Skeletal muscle tissue (tissue), 4 donors: ENCODE results near the gene DPEP2NB. TPM values are rescaled to one million over a fixed set of nuclear protein-coding genes. Genes with fewer than 3 reads are reported as not detected.
"Not testable (repeated sequence)": the region's sequence is repeated elsewhere in the genome, so short reads cannot be mapped to it uniquely, and the experiment has no call there.

Source experiments
- H3K27ac ChIP-seq: one replicate; pipeline ENCODE4 v1.7.0; 2013; ENCODE audit warnings: mild to moderate bottlenecking, low read depth, low read length, inconsistent platforms
- H3K27me3 ChIP-seq, 3 donors: one replicate each; pipeline ENCODE4 v1.7.0; 2013; ENCODE audit warnings: low read length in 3 of 3; ENCODE audit not compliant: control insufficient read depth in 3 of 3, insufficient read depth in 3 of 3
- H3K36me3 ChIP-seq, 3 donors: one replicate each; pipeline ENCODE4 v1.7.0; 2013; ENCODE audit warnings: low read length in 3 of 3; ENCODE audit not compliant: control insufficient read depth in 3 of 3, insufficient read depth in 3 of 3
- H3K4me1 ChIP-seq, 3 donors: one replicate each; pipeline ENCODE4 v1.7.0; 2013; ENCODE audit warnings: low read length in 3 of 3, mild to moderate bottlenecking in 3 of 3; ENCODE audit not compliant: control insufficient read depth in 3 of 3, insufficient read depth in 3 of 3
- H3K4me3 ChIP-seq, 3 donors: one replicate each; pipeline ENCODE4 v1.7.0; 2013; ENCODE audit warnings: low read length in 3 of 3
- H3K9ac ChIP-seq, 3 donors: one replicate each; pipeline ENCODE4 v1.7.0; 2013; ENCODE audit warnings: low read length in 3 of 3, mild to moderate bottlenecking in 3 of 3, moderate library complexity in 2 of 3, low read depth in 1 of 3
- H3K9me3 ChIP-seq, 3 donors: one replicate each; pipeline ENCODE4 v1.7.0; 2013; ENCODE audit warnings: low read length in 3 of 3; ENCODE audit not compliant: control insufficient read depth in 3 of 3
- total RNA-seq: library from RNA; depleted of rRNA; stranded (reverse); fragments of >200 nt; gene quantifications from one replicate; pipeline ENCODE4 v1.2.3, GENCODE V29; 2014
- donor health status: Osteomylitis.

The DPEP2NB gene
- total RNA-seq, 1 donor from 2014 or later = not detected

DNA sequence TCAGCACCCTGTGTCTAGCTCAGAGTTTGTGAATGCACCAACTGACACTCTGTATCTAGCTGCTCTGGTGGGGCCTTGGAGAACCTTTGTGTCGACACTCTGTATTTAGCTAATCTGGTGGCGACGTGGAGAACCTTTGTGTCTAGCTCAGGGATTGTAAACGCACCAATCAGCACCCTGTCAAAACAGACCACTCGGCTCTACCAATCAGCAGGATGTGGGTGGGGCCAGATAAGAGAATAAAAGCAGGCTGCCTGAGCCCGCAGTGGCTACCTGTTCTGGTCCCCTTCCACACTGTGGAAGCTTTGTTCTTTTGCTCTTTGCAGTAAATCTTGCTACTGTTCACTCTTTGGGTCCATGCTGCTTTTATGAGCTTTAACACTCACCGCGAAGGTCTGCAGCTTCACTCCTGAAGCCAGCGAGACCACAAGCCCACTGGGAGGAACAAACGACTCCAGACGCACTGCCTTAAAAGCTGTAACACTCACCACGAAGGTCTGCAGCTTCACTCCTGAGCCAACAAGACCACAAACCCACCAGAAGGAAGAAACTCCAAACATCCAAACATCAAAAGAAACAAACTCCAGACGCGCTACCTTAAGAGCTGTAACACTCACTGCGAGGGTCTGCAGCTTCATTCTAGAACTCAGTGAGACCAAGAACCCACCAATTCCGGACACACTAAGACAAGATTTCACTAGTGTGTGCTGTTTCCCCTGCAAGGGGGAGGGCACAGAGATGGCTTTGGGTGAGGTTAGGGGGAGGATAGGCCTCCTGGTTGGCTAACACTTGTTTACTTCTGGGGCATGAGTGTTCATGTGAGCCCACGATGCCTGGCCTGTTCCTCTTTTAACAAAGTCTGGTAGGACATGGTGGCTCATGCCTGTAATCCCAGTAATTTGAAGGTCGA, 16.7 kb downstream of the DPEP2NB start, which contains the start of gene DPEP2:
Gene DPEP2 (minus strand): TSS at position 706 of the 910 bp plus-strand sequence. CDS start 6,272 bp downstream, outside the sequence.
- H3K4me3 ChIP-seq, H3K36me3 ChIP-seq, H3K9ac ChIP-seq, H3K9me3 ChIP-seq, H3K27me3 ChIP-seq, H3K4me1 ChIP-seq: not testable (repeated sequence)
- H3K27ac ChIP-seq = peak within 1 kb of the TSS; percentile 60

GRCh38 chr16:67998231-67998778, 17.4 kb downstream of the DPEP2NB start:
- H3K4me1 ChIP-seq = peaks cover 6 to 14% (median 11%) of the 10 kb centered on the region in 3 donors
- H3K9ac ChIP-seq, H3K4me3 ChIP-seq, H3K9me3 ChIP-seq, H3K36me3 ChIP-seq, H3K27me3 ChIP-seq, H3K27ac ChIP-seq: not testable (repeated sequence)

- peaks cover 13 to 29% (median 28%) of the 10 kb centered on the region in 3 donors for H3K4me1 ChIP-seq
These were observed 19.0 kb downstream of the DPEP2NB start for GRCh38 chr16:67996666-67997065.

DNA sequence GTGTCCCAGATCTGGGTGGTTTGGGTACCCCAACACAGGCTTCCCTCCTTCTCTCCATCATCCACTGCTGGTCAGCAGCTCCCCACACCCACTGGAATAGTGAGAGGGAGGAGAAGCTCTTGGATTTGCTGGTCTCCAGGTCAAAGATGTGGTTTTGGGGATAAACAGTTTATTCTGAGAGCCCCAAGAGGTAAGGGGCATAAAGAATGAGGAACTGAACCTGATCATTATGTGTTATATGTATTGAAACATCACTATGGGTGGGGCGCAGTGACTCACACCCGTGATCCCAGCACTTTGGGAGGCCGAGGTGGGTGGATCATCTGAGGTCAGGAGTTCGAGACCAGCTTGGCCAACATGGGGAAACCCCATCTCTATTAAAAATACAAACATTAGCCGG, 20.3 kb downstream of the DPEP2NB start:
- no peak overlapping the region for H3K27ac ChIP-seq
- H3K36me3 ChIP-seq = peaks cover 0 to 5% (median 3%) of the 10 kb centered on the region in 3 donors
- peaks cover 15 to 37% (median 36%) of the 10 kb centered on the region in 3 donors for H3K4me1 ChIP-seq
- H3K4me3 ChIP-seq = no peak overlapping the region
- H3K9ac ChIP-seq = no peak overlapping the region
- no peaks in the 10 kb centered on the region for H3K27me3 ChIP-seq
- H3K9me3 ChIP-seq = no peaks in the 10 kb centered on the region

More at GRCh38 chr16:67996666-67997065, 19.0 kb downstream of the DPEP2NB start:
- Histone ChIP-seq H3K9ac (no peak overlapping the region), H3K9me3 (no peaks in the 10 kb centered on the region), H3K36me3 (peaks cover 0 to 4% (median 3%) of the 10 kb centered on the region in 3 donors), H3K27me3 (no peaks in the 10 kb centered on the region), H3K4me3 (no peak overlapping the region), H3K27ac (no peak overlapping the region)

DNA sequence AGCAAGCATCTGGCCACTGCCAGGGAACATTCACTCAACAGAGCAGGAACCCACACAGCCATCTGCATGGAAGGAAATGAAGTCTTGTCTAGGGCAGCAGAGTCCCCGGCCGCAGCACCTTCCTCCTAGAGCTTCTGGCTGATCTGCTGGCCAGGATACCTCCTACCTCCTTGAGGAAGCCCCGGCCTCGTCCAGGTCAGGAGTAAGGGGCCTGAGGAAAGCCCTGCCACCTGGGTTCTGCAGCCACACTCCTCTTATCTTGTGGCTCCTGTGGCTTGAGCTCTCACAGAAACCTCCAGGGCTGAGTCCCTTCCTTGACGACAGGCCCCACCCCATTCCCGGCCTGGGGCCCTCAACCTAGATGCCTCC, 21.7 kb downstream of the DPEP2NB start:
- not testable (repeated sequence) for H3K27me3 ChIP-seq, H3K4me3 ChIP-seq, H3K9me3 ChIP-seq, H3K36me3 ChIP-seq
- Histone ChIP-seq H3K4me1 (peaks cover 27 to 45% (median 43%) of the 10 kb centered on the region in 3 donors), H3K27ac (peak overlapping the region; percentile 58), H3K9ac (peak overlapping the region in 2 of 3 donors; percentile 67 to 75)

DNA sequence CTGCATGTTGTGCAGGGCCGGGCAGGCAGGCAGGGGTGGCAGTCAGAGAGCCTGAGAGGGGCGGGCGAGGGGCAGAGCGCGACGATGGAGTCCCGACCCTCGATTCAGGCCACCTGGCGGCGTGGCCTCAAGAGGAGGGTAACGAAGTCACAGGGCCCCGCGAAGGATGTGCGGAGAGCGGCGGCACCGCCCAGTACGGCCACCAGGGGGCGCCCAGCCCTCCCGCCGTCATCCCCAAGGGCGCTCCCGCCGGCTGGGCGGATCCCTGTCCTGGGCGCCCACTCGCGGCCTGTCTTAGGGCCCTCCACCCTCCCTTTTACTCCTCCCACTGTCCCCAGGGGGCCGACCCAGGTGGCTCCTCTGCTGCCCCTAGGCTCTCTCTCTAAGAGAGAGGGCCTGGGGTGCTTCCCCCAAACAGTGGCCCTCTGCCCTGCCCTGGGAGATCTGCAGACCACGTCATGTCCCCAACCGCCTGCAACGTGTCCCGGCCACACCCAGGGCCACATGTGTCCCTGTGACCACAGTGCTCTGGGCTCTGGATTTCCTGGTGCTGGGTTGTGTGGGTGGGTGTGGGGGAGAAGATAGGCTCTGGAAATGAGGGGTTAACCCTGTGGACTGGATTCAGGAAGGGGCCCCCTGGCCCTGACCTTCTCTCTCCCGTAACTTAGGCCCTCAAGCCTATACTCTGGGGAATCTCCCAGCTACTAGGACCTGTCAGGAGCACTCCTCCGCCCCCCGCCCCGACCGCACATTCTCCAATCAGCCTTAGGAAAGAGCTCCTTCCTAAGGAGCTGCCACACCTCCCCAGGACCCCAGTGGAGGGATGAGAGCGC, 22.3 kb downstream of the DPEP2NB start:
- Histone ChIP-seq H3K27ac (peak overlapping the region; percentile 58), H3K36me3 (peaks cover 0 to 5% (median 3%) of the 10 kb centered on the region in 3 donors), H3K4me3 (peak overlapping the region; percentile 48 to 66 (median 64)), H3K27me3 (no peaks in the 10 kb centered on the region), H3K4me1 (peaks cover 33 to 51% (median 49%) of the 10 kb centered on the region in 3 donors), H3K9me3 (no peaks in the 10 kb centered on the region), H3K9ac (peak overlapping the region; percentile 67 to 75 (median 74))

GRCh38 chr16:67992661-67993206, 23.0 kb downstream of the DPEP2NB start:
- Histone ChIP-seq H3K36me3 (peaks cover 0 to 5% (median 3%) of the 10 kb centered on the region in 3 donors), H3K9ac (peak overlapping the region in 1 of 3 donors; percentile 75), H3K4me3 (peak overlapping the region in 2 of 3 donors; percentile 22 to 64), H3K9me3 (no peaks in the 10 kb centered on the region), H3K4me1 (peaks cover 38 to 53% (median 53%) of the 10 kb centered on the region in 3 donors), H3K27me3 (no peaks in the 10 kb centered on the region), H3K27ac (no peak overlapping the region)

GRCh38 chr16:67990018-67990386, 25.7 kb downstream of the DPEP2NB start:
- Histone ChIP-seq H3K9me3 (no peaks in the 10 kb centered on the region), H3K9ac (peak overlapping the region; percentile 38 to 90 (median 43)), H3K36me3 (peaks cover 0 to 5% (median 3%) of the 10 kb centered on the region in 3 donors), H3K27ac (peak overlapping the region; percentile 97), H3K4me3 (peak overlapping the region; percentile 38 to 58 (median 50)), H3K27me3 (no peaks in the 10 kb centered on the region), H3K4me1 (peaks cover 53 to 75% (median 70%) of the 10 kb centered on the region in 3 donors)

- peaks cover 58 to 81% (median 75%) of the 10 kb centered on the region in 3 donors for H3K4me1 ChIP-seq
- H3K9me3 ChIP-seq = no peaks in the 10 kb centered on the region
- peak overlapping the region; percentile 38 to 90 (median 70) for H3K9ac ChIP-seq
- H3K36me3 ChIP-seq = peaks cover 0 to 5% (median 3%) of the 10 kb centered on the region in 3 donors
- peak overlapping the region; percentile 97 for H3K27ac ChIP-seq
- H3K27me3 ChIP-seq = no peaks in the 10 kb centered on the region
- H3K4me3 ChIP-seq = peak overlapping the region; percentile 38 to 72 (median 64)
These were observed 26.2 kb downstream of the DPEP2NB start for GRCh38 chr16:67989322-67990017.
